ENCODE measurements around the gene KIAA0232.

The KIAA0232 gene, protein sequence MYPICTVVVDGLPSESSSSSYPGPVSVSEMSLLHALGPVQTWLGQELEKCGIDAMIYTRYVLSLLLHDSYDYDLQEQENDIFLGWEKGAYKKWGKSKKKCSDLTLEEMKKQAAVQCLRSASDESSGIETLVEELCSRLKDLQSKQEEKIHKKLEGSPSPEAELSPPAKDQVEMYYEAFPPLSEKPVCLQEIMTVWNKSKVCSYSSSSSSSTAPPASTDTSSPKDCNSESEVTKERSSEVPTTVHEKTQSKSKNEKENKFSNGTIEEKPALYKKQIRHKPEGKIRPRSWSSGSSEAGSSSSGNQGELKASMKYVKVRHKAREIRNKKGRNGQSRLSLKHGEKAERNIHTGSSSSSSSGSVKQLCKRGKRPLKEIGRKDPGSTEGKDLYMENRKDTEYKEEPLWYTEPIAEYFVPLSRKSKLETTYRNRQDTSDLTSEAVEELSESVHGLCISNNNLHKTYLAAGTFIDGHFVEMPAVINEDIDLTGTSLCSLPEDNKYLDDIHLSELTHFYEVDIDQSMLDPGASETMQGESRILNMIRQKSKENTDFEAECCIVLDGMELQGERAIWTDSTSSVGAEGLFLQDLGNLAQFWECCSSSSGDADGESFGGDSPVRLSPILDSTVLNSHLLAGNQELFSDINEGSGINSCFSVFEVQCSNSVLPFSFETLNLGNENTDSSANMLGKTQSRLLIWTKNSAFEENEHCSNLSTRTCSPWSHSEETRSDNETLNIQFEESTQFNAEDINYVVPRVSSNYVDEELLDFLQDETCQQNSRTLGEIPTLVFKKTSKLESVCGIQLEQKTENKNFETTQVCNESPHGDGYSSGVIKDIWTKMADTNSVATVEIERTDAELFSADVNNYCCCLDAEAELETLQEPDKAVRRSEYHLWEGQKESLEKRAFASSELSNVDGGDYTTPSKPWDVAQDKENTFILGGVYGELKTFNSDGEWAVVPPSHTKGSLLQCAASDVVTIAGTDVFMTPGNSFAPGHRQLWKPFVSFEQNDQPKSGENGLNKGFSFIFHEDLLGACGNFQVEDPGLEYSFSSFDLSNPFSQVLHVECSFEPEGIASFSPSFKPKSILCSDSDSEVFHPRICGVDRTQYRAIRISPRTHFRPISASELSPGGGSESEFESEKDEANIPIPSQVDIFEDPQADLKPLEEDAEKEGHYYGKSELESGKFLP (N-terminal part only)

DNA sequence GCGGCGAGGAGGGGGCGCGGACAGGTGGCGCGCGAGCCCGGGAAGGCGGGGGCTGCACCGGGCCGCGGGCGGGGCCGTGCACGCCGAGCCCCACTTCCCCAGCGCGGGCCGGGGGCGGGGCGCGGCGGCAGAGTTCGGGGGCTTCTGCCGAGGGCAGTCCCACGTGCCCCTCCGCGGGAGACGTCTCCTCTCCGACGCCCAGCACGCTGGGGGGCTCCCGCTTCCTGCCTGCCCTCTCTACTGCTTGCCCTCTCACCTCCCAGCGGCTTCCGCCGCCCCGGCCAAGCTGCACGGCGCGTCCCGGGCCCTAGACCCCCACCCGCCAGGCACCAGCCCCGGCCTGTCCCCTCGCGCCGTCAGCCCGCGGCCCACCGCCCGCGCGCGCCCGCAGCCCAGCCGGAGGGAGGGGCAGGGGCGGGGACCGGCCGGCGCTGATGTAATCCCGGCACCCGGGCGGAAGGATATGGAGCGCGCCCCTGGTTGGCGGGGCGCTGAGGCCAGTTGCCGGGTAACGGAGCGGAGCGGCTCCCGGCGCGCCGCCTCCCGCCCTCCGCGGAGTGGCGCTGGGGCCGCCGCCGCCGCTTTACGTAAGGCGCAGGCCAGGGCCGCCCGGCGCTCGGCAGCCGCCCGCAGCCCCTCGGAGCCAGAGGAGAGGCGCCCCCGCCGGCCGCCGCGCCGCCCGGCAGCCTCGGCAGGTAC is at the start of gene KIAA0232:
KIAA0232 (plus strand) TSS at position 581 of the 699 bp plus-strand sequence. CDS start 41,727 bp downstream, outside the sequence.
- DNase-seq (ENCODE audit: low spot score) = peak; percentile 88

DNA sequence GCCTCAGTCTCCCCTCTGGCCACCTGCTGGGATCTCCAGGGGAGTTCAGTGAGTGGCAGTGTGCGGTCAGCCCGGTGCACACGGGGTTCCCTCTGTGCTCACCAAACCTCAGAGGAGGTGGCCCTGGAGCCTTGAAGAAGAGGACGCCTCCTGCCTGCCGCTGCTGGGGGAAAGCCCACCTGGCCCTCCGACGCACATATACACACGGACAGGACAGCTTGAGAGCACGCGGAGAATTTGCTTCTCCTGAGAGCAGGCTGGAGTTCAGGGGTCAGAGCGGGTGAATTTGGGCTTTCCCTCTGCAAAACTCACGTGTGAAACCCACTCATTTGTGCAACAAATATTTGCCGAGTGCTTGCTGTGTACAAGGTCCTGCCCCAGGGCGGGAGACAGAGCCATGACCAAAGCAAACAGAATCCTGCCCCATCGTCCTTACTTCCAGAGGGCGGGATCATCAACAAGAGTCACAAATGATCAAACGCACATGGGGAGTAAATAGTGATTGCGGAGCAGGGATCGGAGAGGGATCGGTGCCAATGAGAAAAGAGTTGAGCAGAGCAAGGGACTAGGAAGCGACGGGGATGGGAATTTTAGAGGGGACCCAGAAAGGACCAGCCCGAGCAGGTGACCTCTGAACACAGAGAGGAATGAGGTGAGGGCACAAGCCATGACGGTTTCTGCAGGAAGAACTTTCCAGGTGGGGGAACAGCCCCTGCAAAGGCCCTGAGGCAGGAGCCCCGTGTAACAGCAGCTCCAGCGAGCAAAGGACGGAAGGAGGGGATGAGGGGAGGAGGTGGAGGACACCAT is 49.0 kb upstream of the KIAA0232 start:
- DNase-seq (ENCODE audit: low spot score) = no peak

DNA sequence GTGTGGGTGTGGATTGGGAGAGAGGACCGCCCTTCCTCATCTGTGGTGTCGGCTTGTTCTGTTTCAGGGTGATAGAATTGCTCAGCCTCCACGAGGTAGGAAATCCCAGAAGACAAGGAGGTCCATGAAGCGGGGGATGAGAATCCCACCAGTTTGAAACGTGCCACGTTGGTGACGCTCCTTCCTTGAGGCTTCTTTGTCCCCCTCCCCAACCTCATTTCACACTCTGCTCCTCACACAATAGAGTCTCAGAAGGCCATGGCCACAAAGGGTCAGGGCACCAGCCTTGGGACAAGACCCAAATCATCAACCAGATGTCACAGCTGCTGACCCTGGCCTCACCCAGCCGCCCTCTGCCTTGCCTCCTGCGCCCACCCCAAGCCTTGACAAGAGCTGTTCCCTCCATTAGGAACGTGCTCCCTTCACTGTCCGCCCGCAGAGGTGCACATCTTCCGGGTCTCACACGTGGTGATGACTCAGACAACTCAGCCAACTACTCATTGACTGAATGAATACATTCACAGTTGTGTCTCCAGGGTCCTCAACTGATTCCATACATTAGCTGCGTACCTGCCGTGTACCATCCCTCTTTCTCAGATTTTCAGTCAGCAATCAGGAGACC is 48.3 kb upstream of the KIAA0232 start:
- DNase-seq (ENCODE audit: low spot score) = no peak

DNA sequence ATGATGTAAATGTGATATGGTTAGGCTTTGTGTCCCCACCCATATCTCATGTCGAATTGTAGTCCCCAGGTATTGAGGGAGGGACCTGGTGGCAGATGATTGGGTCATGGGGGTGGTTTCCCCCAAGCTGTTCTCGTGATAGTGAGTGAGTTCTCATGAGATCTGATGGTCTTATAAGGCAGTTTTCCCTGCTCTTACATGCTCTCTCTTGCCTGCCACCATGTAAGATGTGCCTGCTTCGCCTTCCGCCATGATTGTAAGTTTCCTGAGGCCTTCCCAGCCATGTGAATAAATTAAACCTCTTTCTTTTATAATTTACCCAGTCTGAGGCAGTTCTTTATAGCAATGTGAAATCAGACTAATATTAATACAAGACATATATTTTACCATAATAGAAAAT is 42.6 kb upstream of the KIAA0232 start:
- DNase-seq (ENCODE audit: low spot score) = no peak

DNA sequence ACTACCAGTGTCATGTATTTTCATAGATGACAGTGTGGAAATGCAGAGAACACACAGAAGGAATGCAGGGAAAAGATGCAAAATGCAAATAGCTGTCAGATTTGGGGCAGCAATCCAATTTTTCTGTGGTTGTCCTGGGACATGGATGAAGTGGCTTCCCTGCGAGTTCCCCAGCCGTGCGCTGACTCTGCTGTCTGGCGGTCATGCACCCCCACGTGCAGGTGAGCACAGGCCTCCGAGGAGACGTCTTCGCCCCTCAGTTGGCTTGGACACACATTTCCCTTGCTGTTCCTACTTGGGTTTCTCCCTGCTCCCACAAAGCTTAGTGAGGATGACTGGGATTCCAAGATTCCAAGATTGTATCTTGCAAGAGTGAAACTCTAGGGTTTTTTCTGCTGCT is 42.2 kb upstream of the KIAA0232 start:
- DNase-seq (ENCODE audit: low spot score) = no peak

DNA sequence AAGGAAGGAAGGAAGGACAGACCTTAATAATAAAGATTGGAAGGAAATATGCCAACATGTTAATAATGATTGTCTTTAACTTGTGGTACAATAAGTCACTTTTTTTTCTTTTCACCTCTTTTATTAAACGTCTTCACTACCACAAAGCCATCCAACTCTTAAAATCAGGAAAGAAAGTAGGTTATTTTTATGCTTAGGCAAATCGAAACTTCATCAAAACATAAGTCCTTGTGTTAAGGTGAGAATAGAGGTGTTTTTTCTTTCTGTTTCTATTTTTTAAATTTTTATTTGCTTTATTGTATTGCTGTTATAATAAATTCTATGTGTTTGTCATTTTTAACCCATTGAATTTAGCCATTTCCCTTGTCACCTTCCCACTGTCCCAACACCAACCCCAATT is 40.0 kb upstream of the KIAA0232 start:
- peak; percentile 27 for DNase-seq (ENCODE audit: low spot score)

DNA sequence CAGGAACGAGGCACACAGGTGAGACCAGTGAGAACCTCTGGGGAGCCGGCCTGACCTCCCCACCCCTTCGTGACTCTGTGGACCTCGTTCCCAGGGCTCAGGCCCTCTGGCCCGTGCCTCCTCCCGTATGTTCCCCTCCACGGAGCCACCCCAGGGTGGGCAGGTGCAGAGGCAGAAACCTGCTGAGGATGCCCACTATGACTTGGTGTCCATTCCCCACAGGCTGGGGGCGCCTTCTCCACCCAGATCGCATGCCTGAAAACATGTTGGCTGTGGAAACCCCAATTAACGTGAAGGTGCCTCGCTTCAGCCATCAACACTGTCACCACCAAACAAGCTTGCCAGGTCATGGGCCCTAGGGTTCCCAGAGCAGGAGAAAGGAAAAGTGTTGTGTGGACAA is 39.5 kb upstream of the KIAA0232 start:
- DNase-seq (ENCODE audit: low spot score) = no peak

DNA sequence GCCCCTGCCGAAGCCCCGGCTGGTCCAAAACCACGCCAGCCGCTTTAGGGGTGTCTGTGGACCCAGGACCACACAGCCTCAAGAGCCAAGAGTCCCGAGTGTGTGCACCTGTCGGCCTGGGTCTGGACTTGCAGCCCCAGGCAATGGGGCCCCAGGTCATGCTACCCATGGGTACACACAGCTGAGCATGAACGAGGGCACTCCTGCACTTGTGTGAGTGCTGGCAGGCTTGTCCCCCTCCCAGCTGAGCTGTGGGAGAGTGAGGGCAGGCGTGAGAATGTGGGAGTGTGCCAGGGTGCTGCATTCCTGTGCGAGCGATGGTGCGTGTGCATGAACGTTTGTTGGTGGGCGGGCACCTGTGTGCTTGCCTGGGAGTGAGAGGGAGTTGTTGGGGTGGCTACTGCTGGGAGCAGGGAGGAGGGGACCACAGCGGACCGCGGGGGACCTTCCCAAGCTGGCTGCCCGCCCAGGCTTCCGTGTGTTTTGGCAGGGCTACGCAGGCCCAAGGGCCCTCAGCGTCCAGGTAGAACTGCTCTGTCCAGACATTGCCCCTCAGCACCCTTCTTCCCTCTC is 35.7 kb upstream of the KIAA0232 start:
- DNase-seq (ENCODE audit: low spot score) = no peak

DNA sequence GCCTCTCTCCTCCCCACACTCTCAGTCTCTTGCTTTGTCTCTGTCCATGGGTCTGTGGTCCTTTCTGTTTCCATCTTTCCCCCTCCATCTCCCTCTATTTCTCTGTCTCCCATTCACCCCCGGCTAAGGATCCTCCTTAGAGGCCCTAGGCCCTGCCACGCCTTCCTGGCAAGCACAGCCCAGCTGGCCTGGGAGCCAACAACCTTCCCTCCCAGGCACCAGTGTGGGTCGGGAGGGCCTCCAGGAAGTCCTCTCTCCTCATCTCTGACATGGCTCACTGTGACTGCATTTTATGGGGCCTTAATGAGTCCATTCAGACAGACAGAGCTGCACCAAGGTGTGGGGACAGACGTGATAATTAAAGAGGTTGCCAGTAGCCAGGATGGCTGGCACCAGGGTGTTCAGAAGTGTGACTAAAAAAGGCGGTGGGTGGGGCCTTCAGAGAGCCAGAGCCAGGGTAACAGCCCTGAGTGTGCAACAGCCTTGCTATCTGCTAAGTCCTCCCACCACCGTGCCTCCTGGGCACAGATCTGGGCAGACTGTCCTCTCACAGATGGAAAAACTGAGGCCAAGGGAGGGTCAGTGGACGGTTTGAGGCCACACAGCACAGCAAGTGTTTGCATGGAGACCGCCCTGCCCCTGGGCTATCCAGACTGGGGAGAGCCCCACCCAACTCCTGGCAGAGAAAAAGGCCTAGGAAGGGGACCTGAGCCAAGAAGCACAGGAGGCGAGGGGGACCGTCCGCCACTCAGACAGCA is 35.1 kb upstream of the KIAA0232 start:
- DNase-seq (ENCODE audit: low spot score) = no peak

DNA sequence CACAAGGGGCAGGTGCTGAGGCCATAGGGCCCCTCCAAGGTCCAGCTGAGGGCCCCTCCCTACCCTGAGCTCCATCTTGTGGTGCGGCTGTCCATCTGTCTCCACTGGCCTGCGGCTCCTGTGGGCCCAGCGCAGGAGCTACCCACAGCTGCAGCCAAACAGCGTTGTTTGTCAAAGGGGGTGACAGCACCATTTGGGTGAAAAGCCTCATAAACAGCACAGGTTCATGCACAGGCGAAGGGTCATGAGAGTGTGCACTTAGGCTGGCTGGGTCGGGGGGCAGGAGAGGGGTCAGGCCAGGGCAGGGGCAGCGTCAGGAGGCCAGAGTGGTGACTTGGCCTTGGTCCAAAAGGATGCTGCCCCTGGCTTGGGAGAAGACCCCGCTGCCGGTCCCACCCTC is 34.2 kb upstream of the KIAA0232 start:
- no peak for DNase-seq (ENCODE audit: low spot score)

DNA sequence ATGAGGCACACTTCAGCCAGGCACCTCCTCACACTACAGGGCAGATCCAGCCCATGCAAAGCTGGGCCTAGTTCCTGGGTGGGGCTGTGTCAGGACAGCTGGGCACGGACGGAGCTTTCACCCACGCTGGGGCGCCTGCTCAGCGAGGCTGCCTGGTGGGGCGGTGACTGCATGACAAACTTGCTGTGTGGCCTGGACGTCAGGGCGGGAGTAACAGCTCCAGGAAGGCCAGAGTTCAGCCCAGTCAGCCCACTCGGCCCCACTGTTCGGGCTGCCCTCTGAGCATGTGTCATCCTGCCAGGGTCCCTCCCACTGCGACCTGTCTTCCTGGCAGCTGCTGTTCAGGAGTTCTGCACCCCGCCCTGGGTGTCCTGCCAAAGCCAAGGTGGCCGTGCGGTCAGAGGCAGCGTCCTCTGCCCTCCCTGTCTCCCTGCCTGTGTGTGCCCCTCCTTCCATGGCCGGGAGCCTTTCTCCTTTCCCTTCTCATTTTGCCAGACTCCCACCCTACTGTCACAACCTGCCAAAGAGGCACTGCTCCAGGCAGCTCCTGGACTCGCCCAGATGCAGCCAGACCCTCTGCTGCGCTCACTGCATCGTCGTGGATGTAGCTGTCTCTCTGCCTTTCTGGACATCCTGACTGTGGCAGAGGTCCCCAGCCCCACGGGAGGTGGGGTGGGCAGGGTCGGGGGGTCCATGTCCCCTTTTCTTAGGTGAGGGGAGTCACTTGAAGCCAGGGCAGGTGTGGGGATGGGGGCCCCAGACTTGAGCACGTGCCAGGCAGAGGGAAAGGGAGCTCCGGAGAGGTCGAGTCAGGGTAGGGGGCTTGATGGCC is 33.0 kb upstream of the KIAA0232 start:
- DNase-seq (ENCODE audit: low spot score) = no peak

DNA sequence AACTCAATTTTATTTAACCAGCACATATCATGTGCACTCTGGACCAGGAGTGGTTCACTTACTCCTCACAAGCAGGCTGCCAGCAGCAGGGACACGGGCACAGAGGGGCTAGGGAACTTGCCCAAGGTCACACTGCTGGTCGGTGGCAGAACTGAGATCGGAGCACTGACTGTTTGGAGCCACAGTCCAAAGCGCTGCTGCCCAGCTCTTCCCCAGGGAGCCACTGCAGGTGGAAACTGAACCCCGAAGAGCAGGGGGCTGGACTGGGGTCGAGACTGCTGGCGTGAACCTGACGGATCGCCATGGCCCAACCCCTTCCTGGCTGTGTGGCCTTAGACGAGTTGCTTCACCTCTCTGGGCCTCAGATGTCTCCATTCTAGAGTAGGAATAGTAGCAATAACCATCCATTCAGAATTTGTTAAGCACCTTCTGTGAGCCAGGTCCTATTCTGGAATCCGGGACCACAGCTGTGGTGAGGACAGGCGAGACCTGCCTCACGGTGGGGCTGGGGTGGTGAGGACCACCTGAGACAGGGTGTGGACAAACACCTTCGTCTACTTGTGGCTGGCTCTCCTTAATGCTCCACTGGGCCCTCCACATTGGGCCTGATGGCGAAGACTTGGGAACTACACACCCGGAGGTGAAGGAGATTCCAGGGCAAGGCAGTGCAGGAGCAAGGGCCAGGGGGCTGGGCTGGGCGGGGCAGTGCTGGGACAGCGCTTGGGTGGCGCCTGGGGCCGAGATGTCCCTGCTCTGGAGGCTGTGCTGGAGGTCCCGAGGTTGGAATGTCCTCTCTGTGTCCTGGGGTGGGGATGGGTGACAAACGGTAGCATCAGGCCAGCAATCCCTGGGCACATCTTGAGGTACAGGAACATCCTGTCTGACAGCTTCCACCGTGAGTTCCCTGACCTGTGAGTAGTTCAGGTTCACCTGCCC is 32.0 kb upstream of the KIAA0232 start:
- DNase-seq (ENCODE audit: low spot score) = no peak

DNA sequence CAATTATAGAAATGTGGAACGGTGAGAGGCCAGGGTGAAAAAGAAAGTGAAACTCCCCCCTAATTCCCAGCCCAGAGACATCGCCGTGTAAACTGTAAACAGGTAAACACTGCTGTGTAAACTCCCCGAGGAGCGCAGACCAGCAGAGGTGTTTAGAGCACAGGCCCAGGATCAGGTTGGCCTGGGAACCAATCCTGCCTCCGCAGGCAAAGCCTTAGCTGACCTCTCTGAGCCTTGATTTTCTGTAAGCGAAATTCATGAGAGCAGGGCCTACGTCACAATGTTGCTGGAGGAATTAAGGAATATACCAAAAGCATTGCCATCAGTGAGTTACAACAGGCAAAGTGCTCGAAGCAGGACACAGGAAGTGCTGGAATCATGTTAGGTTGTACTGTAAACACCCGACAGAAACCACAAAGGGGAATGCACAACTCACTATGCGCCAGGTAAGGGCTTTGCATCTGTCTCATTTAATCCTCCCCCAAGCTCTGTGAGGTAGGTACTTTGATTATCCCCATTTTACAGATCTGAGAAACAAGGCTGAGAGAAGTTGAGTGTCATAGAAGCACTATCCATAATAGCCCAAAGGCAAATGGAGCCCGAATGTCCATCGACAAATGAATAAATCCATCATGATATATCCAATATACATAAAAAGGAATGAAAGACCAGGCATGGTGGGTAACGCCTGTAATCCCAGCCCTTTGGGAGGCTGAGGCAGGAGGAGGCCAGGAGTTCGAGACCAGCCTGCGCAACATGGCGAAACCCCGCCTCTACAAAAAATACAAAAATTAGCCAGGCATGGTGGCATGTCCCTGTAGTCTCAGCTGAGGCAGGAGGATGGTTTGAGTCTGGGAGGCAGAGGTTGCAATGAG is 30.7 kb upstream of the KIAA0232 start:
- DNase-seq (ENCODE audit: low spot score) = no peak

DNA sequence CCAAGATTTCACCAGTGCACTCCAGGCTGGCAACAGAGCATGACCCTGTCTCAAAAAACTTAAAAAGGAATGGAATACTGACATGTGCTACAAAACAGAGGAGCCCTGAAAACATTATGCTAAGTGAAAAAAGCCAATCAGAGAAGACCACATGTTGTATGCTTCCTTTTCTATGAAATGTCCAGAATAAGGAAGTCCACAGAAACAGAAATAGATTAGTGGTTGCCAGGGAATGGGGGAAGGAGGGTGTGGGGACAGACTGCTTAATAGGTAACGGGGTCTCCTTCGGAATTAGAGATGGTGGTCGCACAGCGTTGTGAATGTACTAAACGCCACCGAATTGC is 30.1 kb upstream of the KIAA0232 start:
- no peak for DNase-seq (ENCODE audit: low spot score)

DNA sequence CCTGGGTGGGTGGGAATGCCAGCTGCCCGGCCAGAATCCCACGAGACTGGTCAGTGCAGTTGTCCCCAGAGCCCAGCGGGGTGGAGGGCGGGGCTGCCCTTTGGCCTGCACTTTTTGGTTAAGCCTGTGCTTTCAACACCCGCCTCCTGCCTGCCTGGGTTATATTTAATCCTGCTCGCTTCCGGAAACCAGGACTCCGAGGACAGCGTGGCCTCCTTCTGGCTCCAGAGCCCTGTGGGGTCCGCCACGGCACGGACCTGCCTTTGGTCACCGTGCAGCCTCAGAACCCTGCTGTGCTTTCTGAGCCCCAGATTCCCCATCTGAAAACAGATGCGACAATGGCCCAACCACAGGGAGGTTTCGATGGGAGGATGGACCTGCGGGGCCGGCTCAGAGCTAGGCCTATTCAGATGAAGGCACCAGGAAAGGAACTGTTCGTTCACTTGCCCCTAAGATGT is 29.4 kb upstream of the KIAA0232 start:
- DNase-seq (ENCODE audit: low spot score) = no peak

DNA sequence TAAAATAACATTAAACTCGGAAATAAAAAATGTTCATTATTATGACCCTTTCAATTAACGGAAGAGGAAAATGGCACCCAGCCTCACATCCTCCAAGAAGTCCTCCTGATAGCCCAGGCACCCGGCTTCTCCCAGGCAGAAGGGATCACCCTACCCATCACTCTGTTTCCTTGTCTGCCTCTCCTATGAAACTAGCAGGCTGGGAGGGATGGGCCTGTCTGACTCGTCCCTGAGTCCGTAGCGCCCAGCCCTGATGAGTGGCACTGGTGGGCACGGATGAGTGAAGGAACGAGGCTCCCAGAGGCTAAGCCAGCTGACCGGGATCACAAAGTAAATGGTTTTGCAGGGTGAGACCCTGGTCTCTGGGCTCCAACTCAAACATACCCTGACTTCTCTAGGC is 28.6 kb upstream of the KIAA0232 start:
- no peak for DNase-seq (ENCODE audit: low spot score)

All from activated CD4-positive, alpha-beta T cell treated with anti-CD3 and anti-CD28 coated beads, Interleukin-2, Interleukin-4, amounts not matched to agents 100 ng/mL and 50 ng/mL, durations not matched to agents 16 hours and 8 hours (primary cell).